ENCODE data around the gene CACFD1. TPM values are rescaled to one million over a fixed set of nuclear protein-coding genes. Genes with fewer than 3 reads are reported as not detected.

CACFD1 gene
- total RNA-seq, 1 experiment from 2014 or later: 7.5 TPM

- DNase-seq (no peak), ATAC-seq (no peak)
- no peak for TF ChIP-seq CTCF (conservative IDR thresholded peaks at IDR 0.05; ENCODE audit: low read depth, low read length)
- no peak for TF ChIP-seq EZH2 (IDR thresholded peaks at IDR 0.05; ENCODE audit: low read length, unreplicated experiment)
- no peak for TF ChIP-seq EZH2phosphoT487 (IDR thresholded peaks at IDR 0.05; ENCODE audit: borderline replicate concordance, low read length)
- H3K4me2 ChIP-seq (ENCODE audit: low read length): no peak overlapping the region
- no peak overlapping the region for H2AFZ ChIP-seq (ENCODE audit: low read length)
- ChIA-PET POLR2A (ENCODE audit: unreplicated experiment) (no interaction called here), CTCF (no interaction called here)
- H3K27me3 ChIP-seq (ENCODE audit: low read length): no peaks in the 10 kb centered on the region
- no TSS peak for BruUV-seq (replicated peaks)
- H3F3A ChIP-seq (ENCODE audit: low read length, unreplicated experiment): no peaks in the 10 kb centered on the region
- no peaks in the 10 kb centered on the region for H4K20me1 ChIP-seq (ENCODE audit: low read length)
- no peaks in the 10 kb centered on the region for H3K4me1 ChIP-seq (ENCODE audit: insufficient read depth, low read length)
- intact Hi-C loops (cut with micrococcal nuclease): no loop called here
- H3K9me3 ChIP-seq (ENCODE audit: low read length): no peaks in the 10 kb centered on the region
- H3K9ac ChIP-seq (ENCODE audit: low read length): no peak overlapping the region
- H3K27ac ChIP-seq (ENCODE audit: low read length): no peak overlapping the region
- H3K4me3 ChIP-seq (ENCODE audit: low read length): no peak overlapping the region
- no peaks in the 10 kb centered on the region for H3K79me2 ChIP-seq (ENCODE audit: low read length)
- H3K9me2 ChIP-seq (replicated peaks; ENCODE audit: low read length): no peaks in the 10 kb centered on the region
- no peaks in the 10 kb centered on the region for H3K36me3 ChIP-seq (ENCODE audit: low read depth, low read length)
Observed at GRCh38 chr9:133518200-133518599, 58.4 kb downstream of the CACFD1 start.

- POLR2A ChIA-PET (ENCODE audit: unreplicated experiment): no interaction called here
- CTCF ChIA-PET: no interaction called here
- TF ChIP-seq CTCF (conservative IDR thresholded peaks at IDR 0.05; ENCODE audit: low read depth, low read length) (no peak), EZH2 (IDR thresholded peaks at IDR 0.05; ENCODE audit: low read length, unreplicated experiment) (no peak), EZH2phosphoT487 (IDR thresholded peaks at IDR 0.05; ENCODE audit: borderline replicate concordance, low read length) (no peak)
- ATAC-seq (no peak), DNase-seq (no peak)
- H3K4me1 ChIP-seq (ENCODE audit: insufficient read depth, low read length): no peaks in the 10 kb centered on the region
- no peaks in the 10 kb centered on the region for H4K20me1 ChIP-seq (ENCODE audit: low read length)
- H2AFZ ChIP-seq (ENCODE audit: low read length): no peak overlapping the region
- H3K9me2 ChIP-seq (replicated peaks; ENCODE audit: low read length): no peaks in the 10 kb centered on the region
- H3K4me3 ChIP-seq (ENCODE audit: low read length): no peak overlapping the region
- no peak overlapping the region for H3K4me2 ChIP-seq (ENCODE audit: low read length)
- no peaks in the 10 kb centered on the region for H3K36me3 ChIP-seq (ENCODE audit: low read depth, low read length)
- no peaks in the 10 kb centered on the region for H3K27me3 ChIP-seq (ENCODE audit: low read length)
- no peaks in the 10 kb centered on the region for H3K79me2 ChIP-seq (ENCODE audit: low read length)
- H3K9ac ChIP-seq (ENCODE audit: low read length): no peak overlapping the region
- no peak overlapping the region for H3K27ac ChIP-seq (ENCODE audit: low read length)
- no peaks in the 10 kb centered on the region for H3F3A ChIP-seq (ENCODE audit: low read length, unreplicated experiment)
- intact Hi-C loops (cut with micrococcal nuclease): no loop called here
- BruUV-seq (replicated peaks): no TSS peak
- no peaks in the 10 kb centered on the region for H3K9me3 ChIP-seq (ENCODE audit: low read length)
Observed at GRCh38 chr9:133518706-133519449, 59.1 kb downstream of the CACFD1 start.

GRCh38 chr9:133519693-133520092, 59.9 kb downstream of the CACFD1 start:
- DNase-seq (peak; percentile 5), ATAC-seq (no peak)
- no peaks in the 10 kb centered on the region for H3K27me3 ChIP-seq (ENCODE audit: low read length)
- H3K27ac ChIP-seq (ENCODE audit: low read length): no peak overlapping the region
- no peak for TF ChIP-seq CTCF (conservative IDR thresholded peaks at IDR 0.05; ENCODE audit: low read depth, low read length)
- TF ChIP-seq EZH2phosphoT487 (IDR thresholded peaks at IDR 0.05; ENCODE audit: borderline replicate concordance, low read length): no peak
- TF ChIP-seq EZH2 (IDR thresholded peaks at IDR 0.05; ENCODE audit: low read length, unreplicated experiment): no peak
- no TSS peak for BruUV-seq (replicated peaks)
- H3F3A ChIP-seq (ENCODE audit: low read length, unreplicated experiment): no peaks in the 10 kb centered on the region
- ChIA-PET CTCF (no interaction called here), POLR2A (ENCODE audit: unreplicated experiment) (no interaction called here)
- H3K4me1 ChIP-seq (ENCODE audit: insufficient read depth, low read length): no peaks in the 10 kb centered on the region
- H3K9me3 ChIP-seq (ENCODE audit: low read length): no peaks in the 10 kb centered on the region
- H2AFZ ChIP-seq (ENCODE audit: low read length): no peak overlapping the region
- no peak overlapping the region for H3K4me2 ChIP-seq (ENCODE audit: low read length)
- intact Hi-C loops (cut with micrococcal nuclease): no loop called here
- no peak overlapping the region for H3K4me3 ChIP-seq (ENCODE audit: low read length)
- H3K9me2 ChIP-seq (replicated peaks; ENCODE audit: low read length): no peaks in the 10 kb centered on the region
- no peak overlapping the region for H3K9ac ChIP-seq (ENCODE audit: low read length)
- no peaks in the 10 kb centered on the region for H3K36me3 ChIP-seq (ENCODE audit: low read depth, low read length)
- no peaks in the 10 kb centered on the region for H3K79me2 ChIP-seq (ENCODE audit: low read length)
- no peaks in the 10 kb centered on the region for H4K20me1 ChIP-seq (ENCODE audit: low read length)
